ENCODE results near the gene CHTF8.
"Not testable (repeated sequence)": the region's sequence is repeated elsewhere in the genome, so short reads cannot be mapped to it uniquely, and the experiment has no call there.

The CHTF8 gene

GRCh38 chr16:69132424-69133252 is at the start of gene CHTF8, which contains the start of gene UTP4:
CHTF8 (minus strand) TSS chr16:69132588; CDS start chr16:69121458, 11,130 bp downstream.
UTP4 (plus strand) TSS chr16:69132649; CDS start chr16:69133460, 811 bp downstream.
- peak; percentile 41 for DNase-seq (ENCODE audit: low read depth)
- H3K4me3 ChIP-seq (ENCODE audit: low read depth, low read length) = peak within 1 kb of the TSS; percentile 98

GRCh38 chr16:69180011-69180338 is 47.6 kb upstream of the CHTF8 start:
- DNase-seq (ENCODE audit: low read depth) = no peak
- H3K4me3 ChIP-seq (ENCODE audit: low read depth, low read length) = no peak overlapping the region

- no peak overlapping the region for H3K4me3 ChIP-seq (ENCODE audit: low read depth, low read length)
- peak; percentile 83 for DNase-seq (ENCODE audit: low read depth)
Measured at GRCh38 chr16:69179328-69180010, 47.1 kb upstream of the CHTF8 start.

- no peak for DNase-seq (ENCODE audit: low read depth)
- no peak overlapping the region for H3K4me3 ChIP-seq (ENCODE audit: low read depth, low read length)
Measured at GRCh38 chr16:69176033-69176800, 43.8 kb upstream of the CHTF8 start.

- no peak for DNase-seq (ENCODE audit: low read depth)
- no peak overlapping the region for H3K4me3 ChIP-seq (ENCODE audit: low read depth, low read length)
Measured at GRCh38 chr16:69171325-69172084, 39.1 kb upstream of the CHTF8 start.

- no peak overlapping the region for H3K4me3 ChIP-seq (ENCODE audit: low read depth, low read length)
- no peak for DNase-seq (ENCODE audit: low read depth)
Measured at GRCh38 chr16:69169607-69170352, 37.4 kb upstream of the CHTF8 start.

- DNase-seq (ENCODE audit: low read depth) = no peak
- no peak overlapping the region for H3K4me3 ChIP-seq (ENCODE audit: low read depth, low read length)
Measured at GRCh38 chr16:69169051-69169450, 36.7 kb upstream of the CHTF8 start.

- DNase-seq (ENCODE audit: low read depth) = no peak
- H3K4me3 ChIP-seq (ENCODE audit: low read depth, low read length) = no peak overlapping the region
Measured at GRCh38 chr16:69166946-69167930, 34.9 kb upstream of the CHTF8 start.

GRCh38 chr16:69166221-69166833 is 33.9 kb upstream of the CHTF8 start:
- DNase-seq (ENCODE audit: low read depth) = no peak

GRCh38 chr16:69165584-69165983 is 33.2 kb upstream of the CHTF8 start:
- DNase-seq (ENCODE audit: low read depth) = no peak
- H3K4me3 ChIP-seq (ENCODE audit: low read depth, low read length) = no peak overlapping the region

More at GRCh38 chr16:69166221-69166833, 33.9 kb upstream of the CHTF8 start:
- H3K4me3 ChIP-seq (ENCODE audit: low read depth, low read length) = no peak overlapping the region

GRCh38 chr16:69160192-69160591 is 27.8 kb upstream of the CHTF8 start:
- DNase-seq (ENCODE audit: low read depth) = no peak
- no peak overlapping the region for H3K4me3 ChIP-seq (ENCODE audit: low read depth, low read length)

GRCh38 chr16:69157196-69157595 is 24.8 kb upstream of the CHTF8 start:
- DNase-seq (ENCODE audit: low read depth) = no peak
- H3K4me3 ChIP-seq (ENCODE audit: low read depth, low read length) = no peak overlapping the region

- H3K4me3 ChIP-seq (ENCODE audit: low read depth, low read length) = no peak overlapping the region
- DNase-seq (ENCODE audit: low read depth) = no peak
Measured at GRCh38 chr16:69150146-69150865, 17.9 kb upstream of the CHTF8 start.

- DNase-seq (ENCODE audit: low read depth); H3K4me3 ChIP-seq (ENCODE audit: low read depth, low read length): not testable (repeated sequence)
Measured at GRCh38 chr16:69149621-69150020, 17.2 kb upstream of the CHTF8 start.

GRCh38 chr16:69145658-69146057 is 13.3 kb upstream of the CHTF8 start:
- no peak overlapping the region for H3K4me3 ChIP-seq (ENCODE audit: low read depth, low read length)
- no peak for DNase-seq (ENCODE audit: low read depth)

GRCh38 chr16:69143116-69143515 is 10.7 kb upstream of the CHTF8 start:
- no peak for DNase-seq (ENCODE audit: low read depth)
- no peak overlapping the region for H3K4me3 ChIP-seq (ENCODE audit: low read depth, low read length)

GRCh38 chr16:69141936-69142335 is 9.5 kb upstream of the CHTF8 start:
- H3K4me3 ChIP-seq (ENCODE audit: low read depth, low read length) = no peak overlapping the region
- DNase-seq (ENCODE audit: low read depth) = no peak
